SK-N-SH (cell line): ENCODE data around the gene NALCN.

Experiments
- CTCF ChIP-seq: fragments of 200-600 bp; sonication (generic); IDR thresholded peaks from 2 replicates; pipeline ENCODE4 v1.6.1; 2017; ENCODE audit warnings: antibody characterized with exemption, mild to moderate bottlenecking, moderate library complexity
- EP300 ChIP-seq, 2 experiments: IDR thresholded peaks; 2 replicates each; pipeline versions ENCODE4 v1.4.0 to v1.6.1; 2012; ENCODE audit warnings: borderline replicate concordance in 1 of 2, low read depth in 1 of 2, low read length in 1 of 2
- FOXJ3 ChIP-seq: sonication (generic); formaldehyde crosslinking; IDR thresholded peaks from 2 replicates; pipeline ENCODE4 v1.5.1; 2020; ENCODE audit warnings: mild to moderate bottlenecking, missing genetic modification reagents
- IRF3 ChIP-seq: fragments of 150-350 bp; IDR thresholded peaks from 2 replicates; pipeline ENCODE4 v1.6.1; 2016; ENCODE audit warnings: mild to moderate bottlenecking, low read depth, low read length
- JUND ChIP-seq: IDR thresholded peaks from 2 replicates; pipeline ENCODE4 v1.4.0; 2012
- MAX ChIP-seq: IDR thresholded peaks from 2 replicates; pipeline ENCODE4 v1.4.0; 2012; ENCODE audit warnings: low read depth
- USF2 ChIP-seq: fragments of 150-350 bp; IDR thresholded peaks from 2 replicates; pipeline ENCODE4 v1.6.1; 2017; ENCODE audit warnings: antibody characterized with exemption, low read length, low read depth, borderline replicate concordance

- TF ChIP-seq MAX = no peak
- no peak for TF ChIP-seq FOXJ3
- TF ChIP-seq CTCF = no peak
- TF ChIP-seq IRF3 = no peak
- TF ChIP-seq JUND = no peak
- TF ChIP-seq EP300 (IDR thresholded peaks at IDR 0.05; ENCODE audit: borderline replicate concordance in 1 of 2, low read depth in 1 of 2, low read length in 1 of 2) = no peak
- no peak for TF ChIP-seq USF2
Measured at GRCh38 chr13:101331731-101332130, 84.6 kb downstream of the NALCN start.
